B cell (primary cell): ENCODE results near the gene PNLIPRP2.

ENCODE experiments used
- CTCF ChIP-seq: fragments of 200-600 bp; IDR thresholded peaks from one replicate; pipeline ENCODE4 v1.8.0; 2022; ENCODE audit warnings: antibody characterized with exemption, mild to moderate bottlenecking
- EZH2 ChIP-seq: IDR thresholded peaks from 2 replicates; pipeline ENCODE4 v1.6.1; 2012; ENCODE audit warnings: borderline replicate concordance, low read depth, mild to moderate bottlenecking, moderate library complexity, low read length; ENCODE audit not compliant: insufficient read depth, poor library complexity, severe bottlenecking

DNA sequence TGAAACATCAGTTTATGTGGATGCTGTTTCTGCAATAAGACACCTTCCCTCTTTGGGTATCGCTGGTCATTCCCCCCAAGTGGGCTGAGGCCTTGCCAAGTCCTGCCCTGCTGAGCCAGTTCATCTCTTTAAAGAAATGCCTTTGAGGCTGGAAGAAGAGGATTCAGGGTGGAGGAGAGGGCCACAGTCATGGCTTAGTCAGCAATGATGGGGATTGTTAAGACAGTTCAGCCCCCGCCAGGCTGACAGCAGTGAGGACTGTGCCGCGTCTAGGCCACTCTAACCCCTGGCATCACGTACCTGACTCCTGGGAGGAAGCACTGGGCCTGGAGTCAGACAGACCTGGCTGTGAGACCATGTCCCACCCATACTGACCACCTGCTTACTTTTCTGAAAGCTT lies 48.3 kb downstream of the PNLIPRP2 start:
- TF ChIP-seq CTCF (no peak), EZH2 (no peak)
